NCI-H526 treated with DMSO at 0.1 percent for 48 hours (cell line): ENCODE results near the gene DPP6.

Experiments
- DNase-seq: peaks from one replicate; lab custom pipeline; 2025; lab: John Stamatoyannopoulos, UW

Gene DPP6

DNA sequence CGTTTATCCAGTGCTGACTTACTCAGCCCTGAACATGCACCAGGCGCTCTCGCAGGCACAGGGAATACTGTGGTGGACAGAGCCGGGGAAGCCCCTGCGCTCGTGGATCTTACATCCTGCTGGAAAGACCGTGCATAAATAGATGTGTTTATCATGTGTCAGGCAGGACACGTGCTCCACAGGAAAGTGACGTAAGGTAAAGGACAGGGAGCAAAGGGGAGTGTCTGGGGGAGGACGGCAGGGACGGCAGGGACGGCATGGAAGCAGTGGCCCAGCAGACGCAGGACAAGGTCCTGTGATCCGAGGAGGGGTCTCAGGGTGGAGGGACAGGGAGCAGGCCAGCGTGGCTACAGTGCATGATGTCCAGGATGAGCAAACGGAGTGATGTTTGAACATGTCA lies 540.2 kb downstream of the DPP6 start:
- no peak for DNase-seq

- no peak for DNase-seq
Measured at GRCh38 chr7:154598396-154598795, 546.2 kb downstream of the DPP6 start.

DNA sequence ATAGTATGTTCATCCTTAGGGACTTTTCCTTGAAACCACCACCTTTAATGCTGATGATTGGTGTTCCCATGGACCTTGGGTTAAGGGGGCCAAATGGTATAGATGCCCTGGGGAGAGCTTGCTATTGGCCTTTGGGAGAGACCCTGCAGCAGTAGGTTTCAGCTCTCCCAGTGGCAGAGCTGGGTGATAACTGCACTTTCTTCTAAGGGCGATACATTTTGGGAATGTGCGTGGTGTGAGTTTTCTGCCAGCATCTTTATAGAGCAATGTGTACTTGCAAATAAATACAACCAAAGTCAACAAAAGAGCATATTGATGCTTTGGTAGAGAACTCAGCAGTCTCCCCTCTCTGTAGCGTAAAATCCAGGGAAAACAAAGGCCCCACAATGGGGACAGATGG lies 546.7 kb downstream of the DPP6 start:
- no peak for DNase-seq

- DNase-seq, result no peak
Measured at GRCh38 chr7:154610903-154611302, 558.7 kb downstream of the DPP6 start.

GRCh38 chr7:154613811-154614210 lies 561.6 kb downstream of the DPP6 start:
- no peak for DNase-seq

DNA sequence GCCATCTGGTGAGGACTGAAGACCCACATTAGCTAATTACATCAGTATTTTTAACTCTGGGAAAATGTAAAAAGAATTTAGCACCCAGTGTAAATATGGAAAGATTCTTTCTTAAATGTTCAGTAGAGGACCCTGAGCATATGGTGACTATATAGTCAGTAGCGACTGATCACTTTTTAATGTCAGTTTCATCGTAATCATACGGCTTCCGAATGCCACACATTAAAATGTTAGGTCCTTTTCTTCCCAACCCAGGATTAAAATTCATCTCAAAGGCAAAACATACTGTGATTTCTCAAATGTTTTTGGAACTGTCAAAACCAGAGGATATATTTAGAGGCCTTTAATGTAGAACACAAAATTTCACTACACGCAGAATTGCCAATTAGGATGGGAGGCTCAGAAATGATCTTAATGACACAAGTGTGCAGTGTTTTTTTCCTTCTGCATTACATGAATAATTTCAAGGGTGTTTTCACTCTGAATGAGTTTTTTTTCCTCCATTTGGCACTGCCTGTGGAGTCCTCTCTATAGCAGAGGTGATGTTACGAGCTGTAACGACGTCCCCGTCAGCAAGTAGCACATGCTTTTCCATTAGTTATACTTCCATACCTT lies 568.0 kb downstream of the DPP6 start:
- DNase-seq, result no peak

- DNase-seq, result no peak
Measured at GRCh38 chr7:154623399-154623798, 571.2 kb downstream of the DPP6 start.

- DNase-seq, result no peak
Measured at GRCh38 chr7:154627646-154628290, 575.6 kb downstream of the DPP6 start.

- no peak for DNase-seq
Measured at GRCh38 chr7:154628556-154628955, 576.4 kb downstream of the DPP6 start.

GRCh38 chr7:154631162-154631561 lies 579.0 kb downstream of the DPP6 start:
- no peak for DNase-seq

DNA sequence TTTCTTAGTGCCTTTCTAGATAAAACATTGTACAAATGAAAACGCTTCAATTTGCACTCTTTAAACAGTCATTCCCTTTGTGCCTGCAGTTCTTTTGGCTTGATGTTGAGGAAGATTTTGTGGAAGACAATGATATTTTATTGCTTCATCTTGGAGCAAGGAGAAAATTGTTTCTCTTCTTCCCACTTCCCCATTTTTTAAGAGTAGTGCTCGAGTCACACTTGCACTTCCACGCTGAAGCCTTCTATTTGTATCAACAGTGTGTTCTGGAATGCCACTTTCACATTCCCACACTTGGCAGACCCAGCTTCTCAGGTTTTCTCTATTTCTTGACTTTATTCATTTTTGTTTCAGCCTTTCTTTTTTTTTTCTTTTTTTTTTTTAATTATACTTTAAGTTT lies 581.4 kb downstream of the DPP6 start:
- no peak for DNase-seq

DNA sequence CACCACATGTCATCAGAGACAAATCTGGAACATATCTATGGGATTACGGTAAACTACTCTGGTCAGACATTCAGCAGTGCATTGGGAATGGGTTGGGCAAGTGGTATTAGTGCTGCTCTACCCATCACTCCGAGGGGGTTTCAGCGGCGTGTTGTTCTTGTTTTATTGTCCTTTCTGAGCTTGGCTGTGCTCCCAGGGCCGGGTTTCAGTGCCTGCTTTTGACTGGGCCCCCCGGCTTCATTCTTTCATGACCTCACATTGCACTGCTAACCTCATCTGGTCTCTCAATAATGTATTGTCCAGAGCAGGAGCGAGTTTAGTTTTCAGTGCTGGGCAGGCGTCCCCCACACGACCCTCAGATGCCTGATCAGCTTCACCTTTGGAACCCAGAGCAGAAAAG lies 586.1 kb downstream of the DPP6 start:
- DNase-seq, result no peak

GRCh38 chr7:154640266-154640865 lies 588.2 kb downstream of the DPP6 start:
- no peak for DNase-seq

- DNase-seq, result no peak
Measured at GRCh38 chr7:154640917-154641316, 588.7 kb downstream of the DPP6 start.

GRCh38 chr7:154644366-154644765 lies 592.2 kb downstream of the DPP6 start:
- no peak for DNase-seq

GRCh38 chr7:154646126-154647013 lies 594.2 kb downstream of the DPP6 start:
- DNase-seq, result no peak

DNA sequence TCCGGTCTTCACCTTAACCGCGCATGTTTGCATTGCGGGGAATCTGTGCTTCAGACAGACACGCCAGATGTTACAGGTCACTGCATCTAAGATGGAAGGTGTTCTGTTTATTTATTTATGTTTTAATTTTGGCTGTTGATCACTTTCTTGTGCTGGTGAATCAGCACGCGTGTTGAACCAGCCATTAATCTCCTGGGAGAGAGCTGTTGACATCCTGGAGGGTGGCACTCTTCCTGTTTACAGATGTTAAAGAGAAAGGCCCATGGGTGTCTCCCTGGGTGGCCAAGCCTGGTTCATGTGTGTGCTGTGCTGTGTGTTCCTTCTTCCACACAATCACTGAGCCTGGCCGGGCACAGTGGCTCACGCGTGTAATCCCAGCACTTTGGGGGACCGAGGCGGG lies 595.4 kb downstream of the DPP6 start:
- no peak for DNase-seq

DNA sequence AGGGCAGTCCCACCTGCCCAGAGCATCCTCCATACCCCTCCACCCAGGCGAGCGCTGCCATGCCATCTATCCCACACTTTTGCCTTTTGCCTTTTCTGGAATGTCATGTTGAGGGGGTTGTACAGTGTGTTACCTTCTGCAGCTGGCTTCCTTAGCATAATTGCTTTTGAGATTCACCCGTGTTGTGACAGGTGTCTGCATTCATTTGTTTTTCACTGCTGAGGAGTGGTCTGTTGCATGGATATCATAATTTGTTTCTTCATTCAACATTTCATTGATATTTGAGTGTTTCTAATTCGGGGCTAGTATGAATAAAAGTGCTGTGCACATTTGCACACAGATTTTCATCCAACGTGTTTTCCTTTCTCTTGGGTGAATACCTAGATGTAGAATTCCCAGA lies 596.8 kb downstream of the DPP6 start:
- no peak for DNase-seq

DNA sequence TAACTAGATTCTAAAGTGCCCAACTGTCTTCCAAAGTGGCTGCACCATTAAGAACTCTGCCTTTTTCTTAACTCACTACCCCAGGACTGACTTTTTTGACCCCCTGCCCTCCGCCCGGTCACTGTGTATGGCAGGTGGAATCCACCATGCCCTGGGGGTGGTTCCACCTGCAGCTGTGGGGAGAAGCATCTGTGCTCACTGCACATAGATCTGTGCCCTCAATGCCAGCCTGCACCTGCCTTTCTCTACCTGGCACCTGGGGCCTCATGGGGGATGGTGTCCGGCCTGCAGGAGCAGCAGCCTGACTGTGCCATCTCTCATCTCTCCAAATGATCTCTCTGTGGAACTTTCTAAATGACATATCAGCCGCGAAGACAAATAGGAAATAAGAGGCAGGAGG lies 597.2 kb downstream of the DPP6 start:
- no peak for DNase-seq

DNA sequence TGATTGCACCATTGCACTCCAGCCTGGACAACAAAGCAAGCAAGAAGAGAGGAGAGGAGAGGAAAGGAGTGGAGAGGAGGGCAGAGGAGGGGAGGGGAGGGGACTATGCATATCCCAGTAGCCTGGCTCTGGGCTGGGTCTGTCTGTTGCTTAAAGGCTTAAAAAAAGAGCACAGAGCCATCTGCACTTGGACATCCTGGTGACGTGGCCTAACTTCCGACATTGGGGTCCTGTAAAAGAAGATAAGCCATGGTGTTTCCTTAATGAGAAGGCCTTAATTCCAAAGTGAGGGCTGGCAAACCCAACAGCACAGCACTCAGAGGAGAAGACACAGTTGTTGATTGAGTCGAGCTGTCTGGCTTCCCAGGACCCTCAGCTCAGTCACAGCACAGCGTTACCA lies 598.1 kb downstream of the DPP6 start:
- no peak for DNase-seq

DNA sequence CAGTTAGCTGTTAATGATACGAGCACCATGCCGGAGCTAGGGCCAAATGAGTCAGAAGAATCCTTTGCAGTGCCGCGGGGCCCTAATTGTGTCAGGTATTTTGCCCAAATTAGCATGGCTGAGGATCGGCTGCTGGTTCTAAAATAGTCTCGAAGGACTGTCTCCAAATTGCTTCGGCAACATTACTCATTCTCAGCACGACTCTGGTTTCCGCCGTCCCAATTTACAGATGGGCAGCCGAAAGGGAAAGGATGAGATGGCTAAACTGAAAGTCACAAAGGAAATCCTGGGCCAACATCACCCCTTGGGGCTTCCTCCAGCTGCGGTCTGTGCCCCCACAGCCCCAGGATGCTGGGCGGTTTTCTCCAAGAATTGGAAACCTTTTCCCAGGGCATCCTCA lies 599.3 kb downstream of the DPP6 start:
- no peak for DNase-seq

DNA sequence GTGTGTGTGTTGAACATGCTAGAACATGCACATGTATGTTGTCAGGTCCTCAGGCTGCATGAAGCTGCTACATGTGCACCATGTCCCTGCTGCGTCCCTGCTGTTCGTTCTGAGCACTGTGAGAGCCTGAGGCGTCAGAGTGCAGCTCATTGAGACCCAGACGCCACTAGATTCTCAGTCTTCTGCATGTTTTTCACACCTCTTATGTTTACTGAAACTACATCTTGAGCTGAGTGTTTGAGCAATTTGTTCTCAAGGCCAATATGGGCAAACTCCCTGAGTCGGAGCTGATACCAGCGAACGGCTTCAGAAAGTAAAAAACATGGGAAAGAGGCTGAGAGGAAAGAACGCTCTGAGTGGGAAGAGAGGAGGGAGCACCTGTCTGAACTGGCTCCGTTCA lies 600.4 kb downstream of the DPP6 start:
- DNase-seq, result no peak

DNA sequence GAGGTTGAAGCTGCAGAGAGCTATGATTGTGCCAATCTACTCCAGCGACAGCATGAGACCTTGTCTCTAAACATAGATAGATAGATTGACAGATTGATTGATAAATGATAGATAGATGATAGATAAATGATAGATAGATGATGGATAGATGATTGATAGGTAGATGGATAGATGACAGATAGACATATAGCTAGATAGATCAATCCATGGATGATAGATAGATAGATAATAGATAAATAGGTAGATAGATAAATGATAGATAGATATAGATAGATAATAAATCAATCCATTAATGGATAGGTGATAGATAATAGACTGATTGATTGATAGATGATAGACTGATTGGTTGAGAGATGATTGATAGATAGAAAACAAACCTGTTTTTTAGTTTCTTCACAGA lies 601.1 kb downstream of the DPP6 start:
- DNase-seq, result no peak
